Stimulated activated CD8-positive, alpha-beta memory T cell treated with anti-CD3 and anti-CD28 coated beads, Interleukin-7, amount 100 ng/mL, for 4 hours (primary cell): Measurements from ENCODE around the gene TRMT112.
"Not testable (repeated sequence)": the region's sequence is repeated elsewhere in the genome, so short reads cannot be mapped to it uniquely, and the experiment has no call there.

Source experiments
- DNase-seq, 2 donors: peaks; one replicate each; pipeline ENCODE4 v3.0.0-alpha.2; 2020; ENCODE audit warnings: low read depth in 2 of 2

Gene TRMT112

GRCh38 chr11:64312947-64313346, 4.4 kb downstream of the TRMT112 start:
- no peak for DNase-seq

GRCh38 chr11:64307795-64308194, 9.6 kb downstream of the TRMT112 start:
- DNase-seq: not testable (repeated sequence)

GRCh38 chr11:64306876-64307622, 10.3 kb downstream of the TRMT112 start:
- no peak for DNase-seq

- DNase-seq: no peak
These were observed 10.8 kb downstream of the TRMT112 start for GRCh38 chr11:64306563-64306875.

GRCh38 chr11:64305691-64306562, 11.4 kb downstream of the TRMT112 start:
- DNase-seq: peak; percentile 60 to 69

- DNase-seq: peak; percentile 98 to 100
These were observed 12.2 kb downstream of the TRMT112 start, which contains the start of gene ESRRA for GRCh38 chr11:64305075-64305690. Gene ESRRA (plus strand): TSS chr11:64305524. CDS start chr11:64307180, 1,656 bp downstream.

- peak; percentile 84 to 89 for DNase-seq
These were observed 12.9 kb downstream of the TRMT112 start for GRCh38 chr11:64304316-64305072.

- no peak for DNase-seq
These were observed 13.4 kb downstream of the TRMT112 start for GRCh38 chr11:64304032-64304315.

GRCh38 chr11:64303109-64304031, 14.0 kb downstream of the TRMT112 start:
- no peak for DNase-seq

GRCh38 chr11:64299847-64300648, 17.3 kb downstream of the TRMT112 start, which contains the start of gene CATSPERZ:
Gene CATSPERZ (plus strand): TSS chr11:64300358. CDS start chr11:64300411, 53 bp downstream.
- DNase-seq: no peak

- no peak for DNase-seq
These were observed 18.2 kb downstream of the TRMT112 start for GRCh38 chr11:64298966-64299846.

GRCh38 chr11:64297699-64298358, 19.5 kb downstream of the TRMT112 start:
- DNase-seq: no peak

GRCh38 chr11:64296830-64297698, 20.3 kb downstream of the TRMT112 start:
- no peak for DNase-seq

- no peak for DNase-seq
These were observed 21.1 kb downstream of the TRMT112 start for GRCh38 chr11:64296236-64296635.

GRCh38 chr11:64295760-64296159, 21.6 kb downstream of the TRMT112 start:
- DNase-seq: no peak

GRCh38 chr11:64294774-64295173, 22.6 kb downstream of the TRMT112 start:
- no peak for DNase-seq
